ENCODE measurements around the gene RPL27A. TPM values are rescaled to one million over a fixed set of nuclear protein-coding genes. Genes with fewer than 3 reads are reported as not detected.

RPL27A gene
- total and polyA plus RNA-seq, 8 donors: 724 to 3,217 (median 2,615) TPM

DNA sequence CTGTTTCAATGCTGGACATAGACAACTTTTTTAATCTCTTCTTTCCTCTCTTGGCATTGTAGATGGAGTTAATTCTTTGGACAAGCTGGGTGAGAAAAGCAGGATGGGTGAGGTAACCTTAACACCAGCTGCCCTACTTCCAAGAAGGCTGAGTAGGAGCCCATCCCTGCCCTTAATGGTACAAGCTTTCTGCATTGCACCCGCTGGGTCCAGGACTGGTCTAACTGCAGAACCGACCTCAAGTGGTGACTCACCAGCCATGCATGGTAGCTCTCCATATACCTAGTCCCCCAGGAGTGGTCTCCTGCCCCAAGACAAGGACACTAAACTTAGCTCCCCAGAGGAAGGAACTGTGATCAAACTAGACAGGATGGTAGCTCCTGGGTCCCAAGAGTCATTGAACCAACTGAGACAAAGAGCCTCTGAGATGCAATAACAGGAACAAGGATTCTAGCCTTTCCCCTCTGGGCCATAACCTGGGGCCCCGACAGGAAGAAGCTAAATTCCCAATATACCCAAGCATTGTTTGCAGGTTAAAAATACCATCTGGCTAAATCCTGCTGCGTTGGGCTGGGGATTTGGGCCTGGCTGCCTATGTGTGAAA, 32.1 kb downstream of the RPL27A start:
- Histone ChIP-seq H3K4me1 (peaks cover 27 to 41% of the 10 kb centered on the region in 2 donors), H3K27ac (peak overlapping the region in 1 of 2 donors; percentile 15), H3K4me3 (no peak overlapping the region), H3K36me3 (peaks cover 0 to 38% of the 10 kb centered on the region in 2 donors), H3K27me3 (no peaks in the 10 kb centered on the region), H3K9me3 (no peaks in the 10 kb centered on the region)
- no peak for ATAC-seq
- no peak for DNase-seq
- intact Hi-C loops (cut with DNase I): no loop called here
- TF ChIP-seq, protein P1, sequence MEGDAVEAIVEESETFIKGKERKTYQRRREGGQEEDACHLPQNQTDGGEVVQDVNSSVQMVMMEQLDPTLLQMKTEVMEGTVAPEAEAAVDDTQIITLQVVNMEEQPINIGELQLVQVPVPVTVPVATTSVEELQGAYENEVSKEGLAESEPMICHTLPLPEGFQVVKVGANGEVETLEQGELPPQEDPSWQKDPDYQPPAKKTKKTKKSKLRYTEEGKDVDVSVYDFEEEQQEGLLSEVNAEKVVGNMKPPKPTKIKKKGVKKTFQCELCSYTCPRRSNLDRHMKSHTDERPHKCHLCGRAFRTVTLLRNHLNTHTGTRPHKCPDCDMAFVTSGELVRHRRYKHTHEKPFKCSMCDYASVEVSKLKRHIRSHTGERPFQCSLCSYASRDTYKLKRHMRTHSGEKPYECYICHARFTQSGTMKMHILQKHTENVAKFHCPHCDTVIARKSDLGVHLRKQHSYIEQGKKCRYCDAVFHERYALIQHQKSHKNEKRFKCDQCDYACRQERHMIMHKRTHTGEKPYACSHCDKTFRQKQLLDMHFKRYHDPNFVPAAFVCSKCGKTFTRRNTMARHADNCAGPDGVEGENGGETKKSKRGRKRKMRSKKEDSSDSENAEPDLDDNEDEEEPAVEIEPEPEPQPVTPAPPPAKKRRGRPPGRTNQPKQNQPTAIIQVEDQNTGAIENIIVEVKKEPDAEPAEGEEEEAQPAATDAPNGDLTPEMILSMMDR (IDR thresholded peaks at IDR 0.05): no peak

DNA sequence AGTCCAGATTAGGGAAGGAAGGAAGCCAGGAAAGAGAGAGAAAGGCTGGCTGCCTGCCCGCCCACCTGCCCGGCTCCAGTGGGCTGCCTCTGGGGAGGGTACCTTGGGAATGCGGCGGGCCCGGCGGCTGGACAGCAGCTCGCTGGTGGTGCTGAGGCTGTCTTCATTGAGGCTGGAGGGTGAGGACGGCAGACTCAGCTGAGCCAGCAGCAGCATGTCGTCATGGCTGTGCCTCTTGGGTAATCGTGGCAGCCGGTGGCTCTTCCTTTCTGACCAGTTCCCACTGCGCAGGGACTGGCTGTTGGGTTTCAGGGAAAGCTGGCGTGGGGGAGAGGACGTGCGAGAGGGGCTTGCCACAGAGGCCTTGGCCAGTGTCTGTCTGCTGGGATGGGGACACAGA, 32.9 kb downstream of the RPL27A start:
- Histone ChIP-seq H3K27ac (peak overlapping the region in 1 of 2 donors; percentile 15), H3K4me3 (no peak overlapping the region), H3K27me3 (no peaks in the 10 kb centered on the region), H3K4me1 (peaks cover 35 to 49% of the 10 kb centered on the region in 2 donors), H3K9me3 (no peaks in the 10 kb centered on the region), H3K36me3 (peaks cover 0 to 38% of the 10 kb centered on the region in 2 donors)
- ATAC-seq (no peak), DNase-seq (peak in 2 of 4 donors; percentile 63 to 80)
- intact Hi-C loops (cut with DNase I): no loop called here
- TF ChIP-seq, protein P1 (IDR thresholded peaks at IDR 0.05): no peak

DNA sequence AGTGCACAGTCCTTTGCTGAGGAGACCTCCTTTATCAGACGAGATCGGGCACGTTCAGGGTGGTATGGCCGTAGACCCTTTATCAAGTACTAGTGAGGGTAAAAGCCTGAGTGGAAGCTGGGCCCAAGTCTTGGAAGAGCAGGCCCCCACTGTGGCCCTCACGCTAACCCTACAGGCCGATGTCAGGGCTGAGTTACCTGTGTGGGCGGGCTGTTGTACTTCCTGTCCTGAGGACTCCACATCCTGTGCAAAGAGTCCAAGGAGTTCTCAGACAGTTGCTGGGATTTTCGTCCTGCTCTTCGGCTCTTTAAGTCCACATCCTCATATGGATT, 34.9 kb downstream of the RPL27A start:
- TF ChIP-seq, protein P1 (IDR thresholded peaks at IDR 0.05): no peak
- Histone ChIP-seq H3K27me3 (no peaks in the 10 kb centered on the region), H3K27ac (peak overlapping the region; percentile 42 to 78), H3K4me1 (peaks cover 55 to 68% of the 10 kb centered on the region in 2 donors), H3K36me3 (peaks cover 0 to 20% of the 10 kb centered on the region in 2 donors), H3K9me3 (no peaks in the 10 kb centered on the region), H3K4me3 (no peak overlapping the region)
- intact Hi-C loops (cut with DNase I): no loop called here
- ATAC-seq (no peak), DNase-seq (no peak)

DNA sequence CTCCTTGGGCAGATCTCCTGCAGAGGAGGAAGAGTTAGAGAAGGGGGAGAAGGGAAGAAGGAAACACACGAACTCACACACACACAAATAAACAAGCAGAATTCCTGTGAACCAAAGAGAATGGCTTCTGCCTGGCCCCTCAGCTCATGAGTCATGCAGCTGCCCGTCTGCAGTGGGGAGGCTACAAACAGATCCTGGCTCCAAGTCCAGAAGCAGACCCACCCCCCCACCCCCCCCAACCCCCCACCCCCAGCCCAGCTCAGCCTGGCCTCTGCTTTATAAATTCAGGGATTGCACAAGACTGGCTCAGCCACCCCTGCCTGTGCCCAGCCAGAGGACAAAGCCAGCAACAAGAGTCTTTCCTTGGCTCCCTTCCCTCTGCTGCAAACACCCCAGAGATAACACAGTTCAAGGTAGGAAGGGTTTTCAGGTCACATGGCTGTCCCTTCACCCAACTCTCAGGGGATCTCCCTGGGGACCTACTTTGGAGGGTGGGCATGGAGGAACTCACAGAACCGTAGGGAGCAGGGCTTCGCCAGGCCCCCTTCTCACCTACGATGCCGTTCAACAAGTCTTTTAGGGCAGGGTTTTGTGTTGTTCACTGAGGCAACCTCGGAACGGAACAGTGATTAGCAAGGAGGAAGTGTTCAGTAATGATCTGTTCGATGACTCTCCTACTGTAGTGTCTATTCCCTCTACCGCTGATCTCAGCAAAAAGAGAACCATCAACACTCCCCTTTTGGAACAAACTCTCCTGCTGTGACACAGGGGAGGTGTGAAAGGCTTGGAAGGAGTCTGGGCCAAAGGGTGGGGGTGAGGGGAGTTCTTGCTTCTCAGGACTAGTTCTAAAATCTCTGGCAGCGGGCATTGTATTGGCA, 35.5 kb downstream of the RPL27A start:
- TF ChIP-seq, protein P1 (IDR thresholded peaks at IDR 0.05): no peak
- intact Hi-C loops (cut with DNase I): no loop called here
- peak; percentile 53 for ATAC-seq
- no peak overlapping the region for H3K4me3 ChIP-seq
- DNase-seq: peak in 3 of 4 donors; percentile 66 to 81 (median 73)
- no peaks in the 10 kb centered on the region for H3K27me3 ChIP-seq
- peak overlapping the region; percentile 76 to 85 for H3K27ac ChIP-seq
- H3K9me3 ChIP-seq: no peaks in the 10 kb centered on the region
- peaks cover 56 to 73% of the 10 kb centered on the region in 2 donors for H3K4me1 ChIP-seq
- H3K36me3 ChIP-seq: peaks cover 0 to 19% of the 10 kb centered on the region in 2 donors

DNA sequence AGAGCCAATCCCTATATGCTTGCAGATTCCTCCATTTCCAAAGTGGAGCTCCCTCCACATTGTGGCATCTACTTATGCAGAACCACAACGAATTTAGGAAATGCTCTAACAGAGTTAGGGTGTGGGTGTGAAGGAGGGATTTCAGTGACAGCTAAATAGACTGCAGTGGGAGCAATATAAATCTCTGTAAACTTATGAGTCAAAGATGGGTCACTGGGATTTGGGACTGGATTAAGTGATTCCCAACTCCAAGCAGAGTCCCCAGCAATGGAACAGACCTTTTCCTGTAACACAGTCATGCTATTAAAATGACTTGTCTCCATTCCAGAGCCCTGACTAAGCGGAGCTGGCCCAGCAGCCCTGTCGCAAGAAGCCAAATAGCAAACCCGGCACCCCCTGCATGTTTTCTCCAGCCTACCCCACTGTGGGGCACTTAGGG, 36.6 kb downstream of the RPL27A start:
- H3K36me3 ChIP-seq: peaks cover 0 to 14% of the 10 kb centered on the region in 2 donors
- no peaks in the 10 kb centered on the region for H3K9me3 ChIP-seq
- DNase-seq (peak in 2 of 4 donors; percentile 37 to 64), ATAC-seq (peak; percentile 28)
- H3K27me3 ChIP-seq: no peaks in the 10 kb centered on the region
- intact Hi-C loops (cut with DNase I): no loop called here
- peaks cover 56 to 73% of the 10 kb centered on the region in 2 donors for H3K4me1 ChIP-seq
- peak overlapping the region; percentile 76 to 85 for H3K27ac ChIP-seq
- no peak overlapping the region for H3K4me3 ChIP-seq
- TF ChIP-seq, protein P1 (IDR thresholded peaks at IDR 0.05): no peak
